Measurements from ENCODE around the gene CNST.
"Not testable (repeated sequence)": the region's sequence is repeated elsewhere in the genome, so short reads cannot be mapped to it uniquely, and the experiment has no call there.

The CNST gene

GRCh38 chr1:246566813-246567645 lies 773 bp downstream of the CNST start:
- Histone ChIP-seq H3K27me3 (replicated peaks; ENCODE audit: insufficient read depth, low read length) (no peaks in the 10 kb centered on the region), H4K20me1 (ENCODE audit: insufficient read depth, low read length) (no peaks in the 10 kb centered on the region), H3K79me2 (ENCODE audit: low read length) (peaks cover 92% of the 10 kb centered on the region), H3K4me1 (ENCODE audit: low read length) (peaks cover 18% of the 10 kb centered on the region), H3K4me3 (ENCODE audit: low read length) (peak overlapping the region; percentile 87), H3K9me3 (replicated peaks; ENCODE audit: insufficient read depth, low read length) (no peaks in the 10 kb centered on the region), H3K27ac (ENCODE audit: low read length) (peak overlapping the region; percentile 87), H3K36me3 (replicated peaks; ENCODE audit: insufficient read depth, low read length) (no peaks in the 10 kb centered on the region; the same call in 1 of the 2 replicates), H3F3A (ENCODE audit: insufficient read depth, low read length) (peaks cover 16% of the 10 kb centered on the region), H3K9ac (ENCODE audit: low read length) (peak overlapping the region; percentile 82), H3K9me2 (replicated peaks; ENCODE audit: insufficient read depth, low read length) (no peaks in the 10 kb centered on the region), H3K4me2 (ENCODE audit: low read depth, low read length) (peak overlapping the region; percentile 63), H2AFZ (ENCODE audit: low read length) (peak overlapping the region; percentile 77)
- TF ChIP-seq EZH2phosphoT487 (IDR thresholded peaks at IDR 0.05; ENCODE audit: low read length) (no peak), EZH2 (optimal IDR thresholded peaks at IDR 0.05; ENCODE audit: low read depth, low read length) (no peak)
- TF ChIP-seq, protein P1, sequence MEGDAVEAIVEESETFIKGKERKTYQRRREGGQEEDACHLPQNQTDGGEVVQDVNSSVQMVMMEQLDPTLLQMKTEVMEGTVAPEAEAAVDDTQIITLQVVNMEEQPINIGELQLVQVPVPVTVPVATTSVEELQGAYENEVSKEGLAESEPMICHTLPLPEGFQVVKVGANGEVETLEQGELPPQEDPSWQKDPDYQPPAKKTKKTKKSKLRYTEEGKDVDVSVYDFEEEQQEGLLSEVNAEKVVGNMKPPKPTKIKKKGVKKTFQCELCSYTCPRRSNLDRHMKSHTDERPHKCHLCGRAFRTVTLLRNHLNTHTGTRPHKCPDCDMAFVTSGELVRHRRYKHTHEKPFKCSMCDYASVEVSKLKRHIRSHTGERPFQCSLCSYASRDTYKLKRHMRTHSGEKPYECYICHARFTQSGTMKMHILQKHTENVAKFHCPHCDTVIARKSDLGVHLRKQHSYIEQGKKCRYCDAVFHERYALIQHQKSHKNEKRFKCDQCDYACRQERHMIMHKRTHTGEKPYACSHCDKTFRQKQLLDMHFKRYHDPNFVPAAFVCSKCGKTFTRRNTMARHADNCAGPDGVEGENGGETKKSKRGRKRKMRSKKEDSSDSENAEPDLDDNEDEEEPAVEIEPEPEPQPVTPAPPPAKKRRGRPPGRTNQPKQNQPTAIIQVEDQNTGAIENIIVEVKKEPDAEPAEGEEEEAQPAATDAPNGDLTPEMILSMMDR (IDR thresholded peaks at IDR 0.05; ENCODE audit: low read length), result no peak
- peak; percentile 59 for DNase-seq

GRCh38 chr1:246567646-246568235 lies 1.5 kb downstream of the CNST start:
- Histone ChIP-seq H3K4me3 (ENCODE audit: low read length) (peak overlapping the region; percentile 87), H3K4me1 (ENCODE audit: low read length) (peaks cover 18% of the 10 kb centered on the region), H3K9me3 (replicated peaks; ENCODE audit: insufficient read depth, low read length) (no peaks in the 10 kb centered on the region), H3K9ac (ENCODE audit: low read length) (peak overlapping the region; percentile 82), H4K20me1 (ENCODE audit: insufficient read depth, low read length) (no peaks in the 10 kb centered on the region), H3F3A (ENCODE audit: insufficient read depth, low read length) (peaks cover 16% of the 10 kb centered on the region), H3K27ac (ENCODE audit: low read length) (peak overlapping the region; percentile 87; the same call in 1 of the 2 replicates), H3K79me2 (ENCODE audit: low read length) (peaks cover 93% of the 10 kb centered on the region), H3K9me2 (replicated peaks; ENCODE audit: insufficient read depth, low read length) (no peaks in the 10 kb centered on the region), H3K36me3 (replicated peaks; ENCODE audit: insufficient read depth, low read length) (no peaks in the 10 kb centered on the region; the same call in 1 of the 2 replicates), H3K4me2 (ENCODE audit: low read depth, low read length) (peak overlapping the region; percentile 63), H3K27me3 (replicated peaks; ENCODE audit: insufficient read depth, low read length) (no peaks in the 10 kb centered on the region), H2AFZ (ENCODE audit: low read length) (peak overlapping the region; percentile 77)
- no peak for TF ChIP-seq EZH2 (optimal IDR thresholded peaks at IDR 0.05; ENCODE audit: low read depth, low read length)
- TF ChIP-seq, protein P1 (IDR thresholded peaks at IDR 0.05; ENCODE audit: low read length), result no peak
- no peak for TF ChIP-seq EZH2phosphoT487 (IDR thresholded peaks at IDR 0.05; ENCODE audit: low read length)
- no peak for DNase-seq

DNA sequence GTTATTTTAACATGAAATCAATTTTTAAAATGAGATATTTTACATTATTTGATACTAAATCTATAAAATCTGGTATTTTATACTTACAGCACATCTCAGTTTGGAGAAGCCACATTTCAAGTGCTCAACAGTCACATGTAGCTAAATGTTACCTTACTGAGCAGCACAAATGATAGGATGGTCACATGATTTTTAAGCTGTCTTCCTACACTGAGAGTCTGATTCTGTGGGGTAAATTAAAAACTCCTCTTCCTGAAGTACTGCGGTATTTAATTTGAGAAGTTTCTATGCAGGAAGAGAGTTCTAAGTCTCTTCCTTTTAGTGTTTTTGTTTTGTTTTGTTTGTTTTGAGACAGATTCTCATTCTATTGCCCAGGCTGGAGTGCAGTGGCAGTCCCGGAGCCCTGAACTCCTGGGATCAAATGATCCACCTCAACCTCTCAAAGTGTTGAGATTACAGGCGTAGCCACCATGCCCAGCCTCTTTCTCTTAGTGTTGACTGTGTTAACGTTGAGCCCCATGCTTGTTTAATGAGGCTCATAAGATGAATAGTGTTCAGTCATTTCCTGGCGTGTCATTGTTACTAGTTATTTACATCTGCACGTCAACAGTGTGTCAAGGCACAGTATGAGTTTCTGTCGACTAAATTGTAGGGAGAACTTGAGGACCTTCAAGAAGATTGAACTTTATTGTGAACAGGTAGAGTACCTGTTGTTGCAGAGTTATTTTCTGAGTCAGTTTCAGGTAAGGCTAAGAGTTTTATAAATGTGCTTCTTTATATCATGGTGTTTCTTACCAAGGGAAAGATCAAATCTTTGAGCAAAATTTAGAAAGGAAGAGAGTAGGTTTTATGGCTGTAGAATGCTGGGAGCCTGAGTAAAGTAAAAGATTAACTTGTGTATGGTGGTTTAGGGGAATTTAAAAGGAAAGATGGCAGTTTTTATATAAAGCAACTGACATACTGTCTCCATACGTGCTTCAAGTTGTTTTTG lies 3.3 kb downstream of the CNST start:
- Histone ChIP-seq H4K20me1 (ENCODE audit: insufficient read depth, low read length) (no peaks in the 10 kb centered on the region), H3K4me3 (ENCODE audit: low read length) (no peak overlapping the region), H3K27ac (ENCODE audit: low read length) (no peak overlapping the region), H3K36me3 (replicated peaks; ENCODE audit: insufficient read depth, low read length) (no peaks in the 10 kb centered on the region), H3K79me2 (ENCODE audit: low read length) (peaks cover 93% of the 10 kb centered on the region), H3K4me2 (ENCODE audit: low read depth, low read length) (no peak overlapping the region), H3F3A (ENCODE audit: insufficient read depth, low read length) (peaks cover 16% of the 10 kb centered on the region), H3K27me3 (replicated peaks; ENCODE audit: insufficient read depth, low read length) (no peaks in the 10 kb centered on the region), H3K9me3 (replicated peaks; ENCODE audit: insufficient read depth, low read length) (no peaks in the 10 kb centered on the region), H3K9me2 (replicated peaks; ENCODE audit: insufficient read depth, low read length) (no peaks in the 10 kb centered on the region), H2AFZ (ENCODE audit: low read length) (no peak overlapping the region), H3K9ac (ENCODE audit: low read length) (no peak overlapping the region), H3K4me1 (ENCODE audit: low read length) (peaks cover 18% of the 10 kb centered on the region)
- DNase-seq, result no peak
- TF ChIP-seq EZH2 (optimal IDR thresholded peaks at IDR 0.05; ENCODE audit: low read depth, low read length), result no peak
- TF ChIP-seq, protein P1 (IDR thresholded peaks at IDR 0.05; ENCODE audit: low read length), result no peak
- no peak for TF ChIP-seq EZH2phosphoT487 (IDR thresholded peaks at IDR 0.05; ENCODE audit: low read length)

DNA sequence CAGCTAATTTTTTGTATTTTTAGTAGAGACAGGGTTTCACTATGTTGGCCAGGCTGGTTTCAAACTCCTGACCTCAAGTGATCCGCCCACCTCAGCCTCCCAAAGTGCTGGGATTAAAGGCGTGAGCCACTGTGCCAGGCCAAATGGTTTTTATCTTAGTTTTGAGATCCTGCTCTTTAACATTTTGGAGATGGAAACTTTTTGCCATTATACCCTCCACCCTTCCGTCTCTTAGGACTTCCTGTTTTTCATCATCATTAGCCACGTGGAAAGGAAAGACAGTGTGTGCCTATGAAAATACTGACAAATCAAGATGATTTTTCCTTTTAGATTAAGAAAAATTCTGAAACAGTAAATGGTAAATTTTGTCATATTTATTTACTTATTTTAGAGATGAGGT lies 5.1 kb downstream of the CNST start:
- H3K4me2 ChIP-seq (ENCODE audit: low read depth, low read length); H3K27me3 ChIP-seq (replicated peaks; ENCODE audit: insufficient read depth, low read length); H3K9me2 ChIP-seq (replicated peaks; ENCODE audit: insufficient read depth, low read length); H4K20me1 ChIP-seq (ENCODE audit: insufficient read depth, low read length); H3K9me3 ChIP-seq (replicated peaks; ENCODE audit: insufficient read depth, low read length); H3K27ac ChIP-seq (ENCODE audit: low read length); H3K9ac ChIP-seq (ENCODE audit: low read length); H2AFZ ChIP-seq (ENCODE audit: low read length); DNase-seq; H3K4me3 ChIP-seq (ENCODE audit: low read length); H3K36me3 ChIP-seq (replicated peaks; ENCODE audit: insufficient read depth, low read length): not testable (repeated sequence)
- Histone ChIP-seq H3F3A (ENCODE audit: insufficient read depth, low read length) (peaks cover 16% of the 10 kb centered on the region), H3K79me2 (ENCODE audit: low read length) (peaks cover 93% of the 10 kb centered on the region), H3K4me1 (ENCODE audit: low read length) (peaks cover 13% of the 10 kb centered on the region; the same call in 1 of the 2 replicates)
